Skeletal muscle tissue (tissue), 4 donors: ENCODE data around the gene MX1. TPM values are rescaled to one million over a fixed set of nuclear protein-coding genes. Genes with fewer than 3 reads are reported as not detected.
"Not testable (repeated sequence)": the region's sequence is repeated elsewhere in the genome, so short reads cannot be mapped to it uniquely, and the experiment has no call there.

Source experiments
- H3K27ac ChIP-seq: one replicate; pipeline ENCODE4 v1.7.0; 2013; ENCODE audit warnings: mild to moderate bottlenecking, low read depth, low read length, inconsistent platforms
- H3K27me3 ChIP-seq, 3 donors: one replicate each; pipeline ENCODE4 v1.7.0; 2013; ENCODE audit warnings: low read length in 3 of 3; ENCODE audit not compliant: control insufficient read depth in 3 of 3, insufficient read depth in 3 of 3
- H3K36me3 ChIP-seq, 3 donors: one replicate each; pipeline ENCODE4 v1.7.0; 2013; ENCODE audit warnings: low read length in 3 of 3; ENCODE audit not compliant: control insufficient read depth in 3 of 3, insufficient read depth in 3 of 3
- H3K4me1 ChIP-seq, 3 donors: one replicate each; pipeline ENCODE4 v1.7.0; 2013; ENCODE audit warnings: low read length in 3 of 3, mild to moderate bottlenecking in 3 of 3; ENCODE audit not compliant: control insufficient read depth in 3 of 3, insufficient read depth in 3 of 3
- H3K4me3 ChIP-seq, 3 donors: one replicate each; pipeline ENCODE4 v1.7.0; 2013; ENCODE audit warnings: low read length in 3 of 3
- H3K9ac ChIP-seq, 3 donors: one replicate each; pipeline ENCODE4 v1.7.0; 2013; ENCODE audit warnings: low read length in 3 of 3, mild to moderate bottlenecking in 3 of 3, moderate library complexity in 2 of 3, low read depth in 1 of 3
- H3K9me3 ChIP-seq, 3 donors: one replicate each; pipeline ENCODE4 v1.7.0; 2013; ENCODE audit warnings: low read length in 3 of 3; ENCODE audit not compliant: control insufficient read depth in 3 of 3
- total RNA-seq: library from RNA; depleted of rRNA; stranded (reverse); fragments of >200 nt; gene quantifications from one replicate; pipeline ENCODE4 v1.2.3, GENCODE V29; 2014
- donor health status: Osteomylitis.

Gene MX1
- total RNA-seq, 1 donor from 2014 or later = 11.0 TPM

DNA sequence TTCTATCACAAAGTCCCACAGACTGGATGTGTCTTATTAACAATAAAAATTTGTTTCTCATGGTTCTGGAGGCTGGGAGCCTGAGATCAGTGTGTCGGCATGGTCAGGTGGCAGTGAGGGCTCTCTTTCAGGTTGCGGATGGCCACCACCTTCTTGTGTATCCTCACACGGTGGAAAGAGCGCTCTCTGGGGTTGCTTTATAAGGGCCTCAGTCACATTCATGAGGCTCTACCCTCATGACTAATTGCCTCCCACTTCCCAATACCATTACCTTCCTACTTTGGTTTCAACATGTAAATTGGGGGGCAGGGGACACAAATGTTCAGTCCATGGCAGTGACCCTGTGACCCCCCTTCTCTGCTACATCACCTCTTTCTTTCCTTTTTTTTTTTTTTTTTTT, 20.7 kb upstream of the MX1 start:
- Histone ChIP-seq H3K4me1 (no peaks in the 10 kb centered on the region), H3K9ac (no peak overlapping the region), H3K27ac (no peak overlapping the region), H3K4me3 (no peak overlapping the region), H3K9me3 (no peaks in the 10 kb centered on the region), H3K27me3 (peaks cover 0 to 4% (median 0%) of the 10 kb centered on the region in 3 donors), H3K36me3 (peaks cover 0 to 29% (median 12%) of the 10 kb centered on the region in 3 donors)

DNA sequence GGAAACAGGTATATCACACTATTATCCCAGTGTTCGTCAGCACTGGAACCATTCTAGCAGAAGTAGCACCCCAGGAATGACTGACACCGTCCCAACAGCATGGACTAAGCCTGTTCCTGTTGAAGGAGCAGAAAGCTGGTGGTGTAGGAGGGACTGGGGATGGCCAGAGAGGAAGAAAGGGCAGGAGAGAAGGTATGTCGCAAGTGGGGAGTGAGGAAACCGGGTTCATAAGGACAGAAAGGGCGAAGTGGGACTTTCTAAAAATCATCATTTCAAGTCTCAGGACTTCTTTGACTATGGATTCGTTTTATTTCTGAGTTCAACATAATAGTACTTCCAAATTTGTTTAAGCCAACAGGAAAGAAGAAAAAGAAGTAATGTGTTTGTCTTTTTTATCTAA, 19.7 kb upstream of the MX1 start:
- H3K9me3 ChIP-seq = no peaks in the 10 kb centered on the region
- no peak overlapping the region for H3K9ac ChIP-seq
- peaks cover 0 to 4% (median 4%) of the 10 kb centered on the region in 3 donors for H3K27me3 ChIP-seq
- no peaks in the 10 kb centered on the region for H3K4me1 ChIP-seq
- peaks cover 0 to 29% (median 12%) of the 10 kb centered on the region in 3 donors for H3K36me3 ChIP-seq
- H3K4me3 ChIP-seq = no peak overlapping the region
- H3K27ac ChIP-seq = no peak overlapping the region

DNA sequence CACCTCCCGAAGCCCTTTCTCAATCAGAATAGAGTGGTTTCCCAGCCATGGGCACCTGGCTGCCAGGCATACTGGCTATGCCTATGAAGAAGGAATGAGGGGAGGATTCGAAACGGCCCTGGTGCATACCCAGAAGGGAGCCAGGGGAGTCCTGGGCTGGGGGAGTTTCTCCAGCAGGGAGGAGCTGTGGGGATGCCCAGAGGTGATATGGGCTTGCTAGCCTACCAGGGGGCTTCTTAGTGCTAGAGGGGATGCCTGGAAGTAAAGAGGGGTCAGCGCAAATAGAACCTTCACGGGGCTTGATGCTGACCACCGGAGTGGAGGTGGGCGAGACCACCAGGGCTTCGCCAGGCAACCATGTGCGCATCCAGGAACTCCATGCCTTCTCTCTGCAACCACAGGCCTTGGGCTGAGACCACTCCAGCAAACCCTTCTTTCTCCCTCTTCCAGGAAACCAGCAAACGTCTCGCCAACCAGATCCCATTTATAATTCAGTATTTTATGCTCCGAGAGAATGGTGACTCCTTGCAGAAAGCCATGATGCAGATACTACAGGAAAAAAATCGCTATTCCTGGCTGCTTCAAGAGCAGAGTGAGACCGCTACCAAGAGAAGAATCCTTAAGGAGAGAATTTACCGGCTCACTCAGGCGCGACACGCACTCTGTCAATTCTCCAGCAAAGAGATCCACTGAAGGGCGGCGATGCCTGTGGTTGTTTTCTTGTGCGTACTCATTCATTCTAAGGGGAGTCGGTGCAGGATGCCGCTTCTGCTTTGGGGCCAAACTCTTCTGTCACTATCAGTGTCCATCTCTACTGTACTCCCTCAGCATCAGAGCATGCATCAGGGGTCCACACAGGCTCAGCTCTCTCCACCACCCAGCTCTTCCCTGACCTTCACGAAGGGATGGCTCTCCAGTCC, 18.2 kb upstream of the MX1 start:
- Histone ChIP-seq H3K9me3 (no peaks in the 10 kb centered on the region), H3K4me1 (no peaks in the 10 kb centered on the region), H3K4me3 (no peak overlapping the region), H3K9ac (no peak overlapping the region), H3K27ac (no peak overlapping the region), H3K27me3 (peaks cover 0 to 5% (median 0%) of the 10 kb centered on the region in 3 donors), H3K36me3 (peaks cover 0 to 22% (median 12%) of the 10 kb centered on the region in 3 donors)

DNA sequence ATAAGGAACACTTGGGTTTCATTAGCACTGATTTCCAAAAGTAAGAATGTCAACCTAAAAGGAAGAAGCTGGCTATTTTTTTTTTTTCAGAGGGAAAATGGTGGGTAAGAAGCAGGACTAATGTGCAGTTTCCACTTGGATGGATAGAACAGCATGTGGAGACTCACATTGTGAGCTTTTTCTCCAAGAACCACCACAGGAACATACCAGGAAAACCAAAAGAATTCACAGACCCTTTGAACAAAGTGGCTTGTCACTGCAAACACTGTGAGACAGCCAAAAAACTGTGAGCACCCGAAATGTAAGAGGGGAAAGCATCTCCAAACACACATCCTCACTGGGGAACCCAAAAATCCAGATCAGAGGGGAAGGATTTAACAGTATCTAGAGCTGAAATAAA, 15.7 kb upstream of the MX1 start:
- H3K36me3 ChIP-seq = peaks cover 0 to 14% (median 6%) of the 10 kb centered on the region in 3 donors

DNA sequence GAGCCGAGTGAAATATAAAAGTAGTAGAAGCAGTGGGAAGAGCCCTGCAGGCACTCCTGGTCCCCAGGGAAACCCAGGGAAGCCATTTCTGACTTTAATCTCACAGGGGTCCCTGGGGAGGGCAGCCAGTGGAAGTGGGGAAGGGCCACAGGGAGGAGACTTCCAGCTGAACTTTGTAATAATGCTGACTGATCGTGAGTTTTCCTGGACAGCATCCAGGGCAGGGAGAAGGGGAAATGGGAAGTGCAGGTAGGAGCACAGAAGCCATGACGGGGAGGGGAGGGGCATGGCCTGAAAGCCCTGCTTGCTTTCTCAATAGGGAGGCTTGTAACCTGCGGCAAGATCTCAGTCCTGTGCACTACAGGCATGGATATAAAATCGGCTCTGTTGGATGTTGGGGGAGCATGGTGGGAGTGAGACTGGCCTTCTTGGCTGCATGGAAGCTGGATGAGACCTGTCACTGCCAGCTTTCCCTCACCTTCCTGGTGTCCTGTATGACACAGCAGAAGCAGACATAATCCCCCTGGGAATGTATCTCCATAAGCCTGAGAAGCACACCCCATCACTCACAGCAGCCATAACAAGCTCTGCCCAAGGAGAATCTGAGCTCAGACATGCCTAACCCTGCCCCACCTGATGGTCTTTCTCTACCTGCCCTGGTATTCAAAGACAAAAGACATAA, 15.1 kb upstream of the MX1 start:
- Histone ChIP-seq H3K9ac (no peak overlapping the region), H3K27me3 (peaks cover 0 to 5% (median 0%) of the 10 kb centered on the region in 3 donors), H3K36me3 (peaks cover 0 to 13% (median 6%) of the 10 kb centered on the region in 3 donors), H3K27ac (no peak overlapping the region), H3K4me3 (no peak overlapping the region), H3K4me1 (no peaks in the 10 kb centered on the region), H3K9me3 (no peaks in the 10 kb centered on the region)

More for the DNA sequence above, 15.7 kb upstream of the MX1 start:
- H3K4me3 ChIP-seq = no peak overlapping the region
- no peak overlapping the region for H3K27ac ChIP-seq
- H3K4me1 ChIP-seq = no peaks in the 10 kb centered on the region
- H3K9me3 ChIP-seq = no peaks in the 10 kb centered on the region
- peaks cover 0 to 5% (median 0%) of the 10 kb centered on the region in 3 donors for H3K27me3 ChIP-seq
- no peak overlapping the region for H3K9ac ChIP-seq

DNA sequence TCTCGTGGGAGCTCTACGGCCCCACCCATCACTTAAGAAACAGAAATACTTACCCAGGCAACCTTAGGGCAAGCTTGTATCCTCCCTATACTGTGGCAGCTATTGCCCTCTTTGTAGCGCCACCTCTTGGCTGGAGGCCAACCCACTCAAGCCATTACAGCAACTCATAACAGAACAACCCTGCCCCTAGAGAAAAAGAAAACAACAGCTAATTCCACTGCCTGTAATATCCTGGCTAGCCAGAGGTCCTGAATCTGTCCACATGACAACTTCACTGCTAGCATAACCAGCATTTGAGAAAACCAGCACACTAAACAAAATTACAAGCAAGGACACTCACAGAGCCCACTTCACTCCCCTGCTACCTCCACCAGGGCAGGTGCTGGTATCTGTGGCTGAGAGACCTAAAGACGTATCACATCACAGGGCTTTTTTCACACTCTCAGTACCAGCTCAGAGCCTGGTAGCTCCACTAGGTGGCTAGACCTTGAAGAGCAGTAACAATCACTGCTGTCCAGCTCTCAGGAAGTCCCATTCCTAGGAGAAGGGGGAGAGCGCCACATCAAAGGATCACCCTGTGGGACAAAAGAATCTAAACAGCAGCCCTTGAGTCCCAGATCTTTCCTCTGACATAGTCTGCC, 14.5 kb upstream of the MX1 start:
- Histone ChIP-seq H3K4me3 (no peak overlapping the region), H3K27me3 (peaks cover 0 to 5% (median 0%) of the 10 kb centered on the region in 3 donors), H3K4me1 (no peaks in the 10 kb centered on the region), H3K27ac (no peak overlapping the region), H3K36me3 (peaks cover 0 to 13% (median 6%) of the 10 kb centered on the region in 3 donors), H3K9me3 (no peaks in the 10 kb centered on the region), H3K9ac (no peak overlapping the region)

DNA sequence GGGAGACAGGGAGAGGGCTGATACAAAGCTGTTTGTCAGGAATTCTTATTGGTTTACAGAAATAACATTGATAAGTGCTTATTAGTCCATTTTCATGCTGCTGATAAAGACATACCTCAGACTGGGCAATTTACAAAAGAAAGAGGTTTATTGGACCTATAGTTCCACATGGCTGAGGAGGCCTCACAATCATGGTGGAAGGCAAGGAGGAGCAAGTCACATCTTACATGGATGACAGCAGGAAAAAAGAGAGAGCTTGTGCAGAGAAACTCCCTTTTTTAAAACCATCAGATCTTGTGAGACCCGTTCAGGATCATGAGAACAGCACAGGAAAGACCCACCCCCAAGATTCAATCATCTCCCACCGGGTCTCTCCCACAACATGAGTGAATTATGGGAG, 8.5 kb upstream of the MX1 start:
- not testable (repeated sequence) for H3K9ac ChIP-seq, H3K36me3 ChIP-seq, H3K4me1 ChIP-seq, H3K9me3 ChIP-seq, H3K27ac ChIP-seq, H3K4me3 ChIP-seq, H3K27me3 ChIP-seq

DNA sequence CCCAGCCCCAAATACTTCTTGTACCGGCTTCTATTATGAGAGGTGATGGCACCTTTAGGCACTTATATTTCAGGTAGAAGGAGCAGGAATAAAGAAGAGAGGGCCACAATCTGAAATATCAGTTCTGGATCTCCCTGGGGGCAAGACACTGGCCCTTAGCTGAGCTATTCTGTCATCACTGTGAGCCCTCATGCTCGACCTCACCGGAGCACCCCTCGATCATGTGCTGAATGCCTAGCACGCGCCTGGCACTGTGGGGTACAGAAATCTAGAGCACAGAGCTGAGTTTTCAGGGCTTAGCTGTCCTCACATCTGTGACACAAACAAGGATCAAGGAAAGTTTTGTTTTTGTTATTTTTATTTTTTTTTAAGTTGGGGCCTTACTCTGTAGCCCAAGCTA, 7.6 kb upstream of the MX1 start:
- Histone ChIP-seq H3K4me1 (peaks cover 0 to 6% (median 5%) of the 10 kb centered on the region in 3 donors), H3K36me3 (no peaks in the 10 kb centered on the region), H3K4me3 (no peak overlapping the region), H3K9ac (no peak overlapping the region), H3K27me3 (no peaks in the 10 kb centered on the region), H3K9me3 (no peaks in the 10 kb centered on the region), H3K27ac (no peak overlapping the region)

DNA sequence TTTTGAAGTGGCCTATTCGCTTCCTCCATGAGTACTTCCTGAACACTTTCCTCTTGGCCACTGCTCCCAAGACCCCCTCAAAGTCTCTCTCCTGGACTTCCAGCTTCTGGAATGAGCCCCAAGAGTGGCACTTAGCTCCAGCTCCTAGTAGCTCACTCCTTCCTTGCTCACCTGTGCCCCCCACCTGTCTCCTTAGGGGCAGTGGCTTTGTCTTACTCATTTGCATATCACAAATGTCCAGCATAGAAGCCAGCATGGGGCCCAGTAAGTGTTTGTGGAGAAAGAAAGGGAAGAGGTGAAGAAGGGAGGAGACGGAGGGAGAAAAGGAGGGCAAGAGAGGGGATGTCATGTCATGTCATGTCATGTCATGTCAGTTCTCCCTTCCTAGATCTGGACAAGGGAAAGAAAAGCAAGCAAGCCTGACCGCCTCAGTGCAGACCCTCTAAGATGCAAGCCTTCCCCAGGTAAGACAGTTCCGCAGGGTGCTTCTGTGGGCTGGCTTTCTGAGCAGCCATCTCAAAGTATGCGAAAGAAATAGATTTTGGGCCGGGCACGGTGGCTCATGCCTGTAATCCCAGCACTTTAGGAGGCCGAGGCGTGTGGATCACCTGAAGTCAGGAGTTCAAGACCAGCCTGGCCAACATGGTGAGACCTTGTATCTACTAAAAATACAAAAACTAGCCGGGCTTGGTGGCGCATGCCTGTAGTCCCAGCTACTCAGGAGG, 6.9 kb upstream of the MX1 start:
- Histone ChIP-seq H3K27ac (no peak overlapping the region), H3K4me3 (no peak overlapping the region), H3K27me3 (no peaks in the 10 kb centered on the region)

More for the DNA sequence above, 6.9 kb upstream of the MX1 start:
- no peaks in the 10 kb centered on the region for H3K9me3 ChIP-seq
- H3K36me3 ChIP-seq = no peaks in the 10 kb centered on the region
- H3K9ac ChIP-seq = no peak overlapping the region
- peaks cover 0 to 6% (median 5%) of the 10 kb centered on the region in 3 donors for H3K4me1 ChIP-seq
